GM15510 (cell line): ENCODE measurements around the gene MARCO.

Experiments
- POLR2A ChIP-seq: IDR thresholded peaks from 3 replicates; pipeline ENCODE4 v1.6.1; 2011; ENCODE audit warnings: borderline replicate concordance; ENCODE audit not compliant: insufficient read length; ENCODE audit errors: extremely low read depth

Gene MARCO

GRCh38 chr2:118942031-118942430 lies at the start of gene MARCO:
Gene MARCO, plus strand, starts transcription at chr2:118942194. Its CDS starts 107 bp downstream, at chr2:118942301.
- TF ChIP-seq POLR2A, result no peak

- TF ChIP-seq POLR2A, result no peak
These were observed 48.9 kb upstream of the MARCO start for GRCh38 chr2:118893100-118893499.

- TF ChIP-seq POLR2A, result no peak
These were observed 39.5 kb upstream of the MARCO start for GRCh38 chr2:118902266-118903028.

GRCh38 chr2:118903029-118903351 lies 39.0 kb upstream of the MARCO start:
- no peak for TF ChIP-seq POLR2A

GRCh38 chr2:118903551-118904479 lies 38.2 kb upstream of the MARCO start:
- TF ChIP-seq POLR2A, result no peak

- TF ChIP-seq POLR2A, result no peak
These were observed 36.8 kb upstream of the MARCO start for GRCh38 chr2:118905206-118905605.

GRCh38 chr2:118906186-118906585 lies 35.8 kb upstream of the MARCO start:
- TF ChIP-seq POLR2A, result no peak

- no peak for TF ChIP-seq POLR2A
These were observed 34.2 kb upstream of the MARCO start for GRCh38 chr2:118907759-118908158.

- TF ChIP-seq POLR2A, result no peak
These were observed 32.8 kb upstream of the MARCO start for GRCh38 chr2:118909191-118909590.

- no peak for TF ChIP-seq POLR2A
These were observed 30.7 kb upstream of the MARCO start for GRCh38 chr2:118911166-118911856.

- TF ChIP-seq POLR2A, result no peak
These were observed 30.1 kb upstream of the MARCO start for GRCh38 chr2:118911936-118912335.

GRCh38 chr2:118913131-118913802 lies 28.7 kb upstream of the MARCO start:
- no peak for TF ChIP-seq POLR2A

GRCh38 chr2:118913803-118914645 lies 28.0 kb upstream of the MARCO start:
- no peak for TF ChIP-seq POLR2A
